K562 (cell line): Measurements from ENCODE around the gene NRXN2.

Source experiments
- ESRRA ChIP-seq: fragments of 450-650 bp; IDR thresholded peaks from 2 replicates; pipeline ENCODE4 v1.6.1; 2014; ENCODE audit warnings: low read depth, mild to moderate bottlenecking, moderate library complexity, borderline replicate concordance
- GATAD2B ChIP-seq: fragments of 450-650 bp; IDR thresholded peaks from 2 replicates; pipeline ENCODE4 v1.6.1; 2017; ENCODE audit warnings: mild to moderate bottlenecking, borderline replicate concordance
- HCFC1 ChIP-seq: IDR thresholded peaks from 2 replicates; pipeline ENCODE4 v1.6.1; 2012; ENCODE audit warnings: low read depth, low read length, improper control_type of control experiment
- HDAC2 ChIP-seq: fragments of 450-650 bp; IDR thresholded peaks from 2 replicates; pipeline ENCODE4 v1.6.1; 2016; ENCODE audit warnings: mild to moderate bottlenecking
- JUND ChIP-seq, 2 experiments: IDR thresholded peaks; 2 replicates in 1 of 2; 3 replicates in 1 of 2; pipeline ENCODE4 v1.6.1; 2011; ENCODE audit warnings: borderline replicate concordance in 2 of 2, low read depth in 2 of 2, low read length in 2 of 2, improper control_type of control experiment in 1 of 2, missing biosample characterization in 1 of 2, missing genetic modification characterization in 1 of 2, missing genetic modification reagents in 1 of 2
- MAX ChIP-seq: sonication (generic); formaldehyde crosslinking; IDR thresholded peaks from 2 replicates; pipeline ENCODE4 v1.9.0; 2022; ENCODE audit warnings: mild to moderate bottlenecking, missing genetic modification reagents
- MXI1 ChIP-seq: IDR thresholded peaks from 2 replicates; pipeline ENCODE4 v1.6.1; 2011; ENCODE audit warnings: low read depth, mild to moderate bottlenecking, improper control_type of control experiment, low read length
- MYNN ChIP-seq, 2 experiments: sonication (generic); formaldehyde crosslinking in 1 of 2; IDR thresholded peaks; 2 replicates each; pipeline versions ENCODE4 v1.5.0 to v1.6.1; 2016 to 2020; ENCODE audit warnings: antibody characterized with exemption in 1 of 2, missing genetic modification reagents in 1 of 2
- SMAD4 ChIP-seq: fragments of 250-450 bp; sonication (Bioruptor Pico); conservative IDR thresholded peaks from 2 replicates; pipeline ENCODE4 v1.8.0; 2021; ENCODE audit warnings: inconsistent platforms, mild to moderate bottlenecking, moderate library complexity
- SRSF9 ChIP-seq: fragments of 200-400 bp; formaldehyde crosslinking; IDR thresholded peaks from 2 replicates; pipeline ENCODE4 v1.6.1; 2017; ENCODE audit warnings: low read depth, low read length, borderline replicate concordance
- TAF7 ChIP-seq: fragments of 450-650 bp; IDR thresholded peaks from 2 replicates; pipeline ENCODE4 v1.6.1; 2016; ENCODE audit warnings: missing genetic modification characterization, missing compliant biosample characterization
- ZNF830 ChIP-seq: fragments of 250-450 bp; sonication (Bioruptor Pico); IDR thresholded peaks from 2 replicates; pipeline ENCODE4 v1.5.0; 2021; ENCODE audit warnings: mild to moderate bottlenecking

GRCh38 chr11:64660706-64661105, 62.3 kb downstream of the NRXN2 start:
- TF ChIP-seq MAX (CRISPR knock-in tag) (no peak), HCFC1 (no peak), JUND (IDR thresholded peaks at IDR 0.05; ENCODE audit: borderline replicate concordance, low read depth, low read length) (no peak), JUND (tag; IDR thresholded peaks at IDR 0.05; ENCODE audit: borderline replicate concordance, low read depth, low read length) (no peak), ESRRA (no peak), MXI1 (no peak), MYNN (IDR thresholded peaks at IDR 0.05) (no peak), MYNN (CRISPR knock-in tag; IDR thresholded peaks at IDR 0.05) (no peak), GATAD2B (no peak), SRSF9 (no peak), TAF7 (no peak), SMAD4 (CRISPR knock-in tag) (no peak), ZNF830 (no peak), HDAC2 (no peak)
